Neuronal stem cell (in vitro differentiated cells): ENCODE measurements around the gene C16orf78.

Experiments used
- DNase-seq: peaks from one replicate; pipeline ENCODE4 v3.0.0-alpha.2; 2013; ENCODE audit warnings: low spot score
- H2AFZ ChIP-seq: one replicate; pipeline ENCODE4 v1.6.1; 2013; ENCODE audit warnings: mild to moderate bottlenecking, low read length, inconsistent platforms
- H2AK5ac ChIP-seq: 2 replicates; pipeline ENCODE4 v1.6.1; 2013; ENCODE audit warnings: low read depth, mild to moderate bottlenecking, inconsistent platforms, low read length, moderate library complexity, mixed read lengths
- H2BK120ac ChIP-seq: 2 replicates; pipeline ENCODE4 v1.6.1; 2013; ENCODE audit warnings: low read depth, mild to moderate bottlenecking, inconsistent platforms, low read length, moderate library complexity, mixed read lengths
- H2BK12ac ChIP-seq: one replicate; pipeline ENCODE4 v1.6.1; 2013; ENCODE audit warnings: low read length, inconsistent platforms
- H2BK15ac ChIP-seq: 2 replicates; pipeline ENCODE4 v1.6.1; 2013; ENCODE audit warnings: mild to moderate bottlenecking, low read length, inconsistent platforms, mixed read lengths
- H2BK5ac ChIP-seq: one replicate; pipeline ENCODE4 v1.6.1; 2013; ENCODE audit warnings: inconsistent platforms, mild to moderate bottlenecking, low read length, moderate library complexity
- H3K14ac ChIP-seq: one replicate; pipeline ENCODE4 v1.6.1; 2013; ENCODE audit warnings: low read length, inconsistent platforms
- H3K18ac ChIP-seq: 2 replicates; pipeline ENCODE4 v1.6.1; 2013; ENCODE audit warnings: low read length, inconsistent platforms
- H3K23ac ChIP-seq: 2 replicates; pipeline ENCODE4 v1.6.1; 2013; ENCODE audit warnings: low read depth, mild to moderate bottlenecking, mixed read lengths, low read length, inconsistent platforms; ENCODE audit not compliant: poor library complexity
- H3K27ac ChIP-seq: replicated peaks from 3 replicates; pipeline ENCODE4 v1.5.1; 2013; ENCODE audit warnings: low read length, inconsistent platforms
- H3K27me3 ChIP-seq, 3 experiments: 2 replicates each; pipeline ENCODE4 v1.6.1; 2013; ENCODE audit warnings: low read length in 3 of 3, mild to moderate bottlenecking in 2 of 3, inconsistent platforms in 1 of 3, low read depth in 1 of 3, mixed read lengths in 1 of 3, moderate library complexity in 1 of 3; ENCODE audit not compliant: control insufficient read depth in 3 of 3, insufficient read depth in 3 of 3
- H3K36me3 ChIP-seq, 2 donors: replicated peaks in 1 of 2; 2 replicates each; pipeline ENCODE4 v1.6.1; 2013; ENCODE audit warnings: low read length in 2 of 2; ENCODE audit not compliant: control insufficient read depth in 2 of 2, insufficient read depth in 2 of 2
- H3K4ac ChIP-seq: 2 replicates; pipeline ENCODE4 v1.6.1; 2013; ENCODE audit warnings: inconsistent platforms, mild to moderate bottlenecking, low read length, moderate library complexity
- H3K4me1 ChIP-seq, 2 donors: 1 replicate in 1 of 2; 2 replicates in 1 of 2; pipeline ENCODE4 v1.6.1; 2013; ENCODE audit warnings: low read length in 2 of 2, low read depth in 1 of 2; ENCODE audit not compliant: control insufficient read depth in 2 of 2, insufficient read depth in 1 of 2
- H3K4me2 ChIP-seq: one replicate; pipeline ENCODE4 v1.6.1; 2013; ENCODE audit warnings: mild to moderate bottlenecking, low read length, inconsistent platforms; ENCODE audit not compliant: insufficient read depth, poor library complexity, severe bottlenecking
- H3K4me3 ChIP-seq, 2 donors: 2 replicates each; pipeline ENCODE4 v1.5.1; 2013; ENCODE audit warnings: low read length in 2 of 2, mild to moderate bottlenecking in 2 of 2, inconsistent platforms in 1 of 2, moderate library complexity in 1 of 2
- H3K79me1 ChIP-seq: one replicate; pipeline ENCODE4 v1.6.1; 2013; ENCODE audit warnings: low read depth, mild to moderate bottlenecking, inconsistent platforms, low read length, moderate library complexity
- H3K9ac ChIP-seq: one replicate; pipeline ENCODE4 v1.6.1; 2013; ENCODE audit warnings: mild to moderate bottlenecking, low read depth, low read length, inconsistent platforms; ENCODE audit not compliant: poor library complexity
- H3K9me3 ChIP-seq, 2 donors: replicated peaks in 1 of 2; 2 replicates each; pipeline versions ENCODE3 to v1.6.1; 2013; ENCODE audit warnings: low read length in 2 of 2, mild to moderate bottlenecking in 2 of 2, inconsistent platforms in 1 of 2, low read depth in 1 of 2, mixed read lengths in 1 of 2, moderate library complexity in 1 of 2; ENCODE audit not compliant: control insufficient read depth in 2 of 2, insufficient read depth in 1 of 2
- H4K8ac ChIP-seq: one replicate; pipeline ENCODE4 v1.6.1; 2013; ENCODE audit warnings: low read depth, mild to moderate bottlenecking, inconsistent platforms, low read length, moderate library complexity
- H4K91ac ChIP-seq: one replicate; pipeline ENCODE4 v1.6.1; 2013; ENCODE audit warnings: low read length, low read depth, mild to moderate bottlenecking, inconsistent platforms; ENCODE audit not compliant: poor library complexity
- WGBS, 2 donors: extraction: QIAGEN DNeasy Blood & Tissue Kit; methylation state at CpG; one replicate each; pipeline ENCODE4 v1.1.7; 2013; ENCODE audit warnings: missing lambda C conversion rate in 2 of 2, mixed read lengths in 1 of 2; ENCODE audit not compliant: insufficient read length in 2 of 2, insufficient replicate concordance in 1 of 2; ENCODE audit errors: extremely low coverage in 2 of 2; 5-methylcytosine and 5-hydroxymethylcytosine counted together

Gene C16orf78

GRCh38 chr16:49330562-49331201 is 42.9 kb upstream of the C16orf78 start:
- Histone ChIP-seq H2AFZ (no peak overlapping the region), H3K23ac (no peak overlapping the region), H2BK15ac (no peak overlapping the region), H2BK120ac (no peak overlapping the region), H3K27ac (no peak overlapping the region), H2BK12ac (no peak overlapping the region), H2BK5ac (no peak overlapping the region), H3K9me3 (no peaks in the 10 kb centered on the region), H2AK5ac (no peak overlapping the region), H3K4me1 (peaks cover 0 to 4% of the 10 kb centered on the region in 2 donors), H4K91ac (no peak overlapping the region), H3K4me2 (no peak overlapping the region), H3K27me3 (peaks cover 0 to 5% (median 0%) of the 10 kb centered on the region in 3 experiments), H4K8ac (no peak overlapping the region), H3K9ac (no peak overlapping the region), H3K14ac (no peak overlapping the region), H3K79me1 (no peaks in the 10 kb centered on the region), H3K36me3 (no peaks in the 10 kb centered on the region), H3K4me3 (no peak overlapping the region), H3K18ac (no peak overlapping the region), H3K4ac (no peak overlapping the region)
- no peak for DNase-seq
- WGBS, 2 donors = no CpG with 5 or more reads among the region's 9 CpGs

DNA sequence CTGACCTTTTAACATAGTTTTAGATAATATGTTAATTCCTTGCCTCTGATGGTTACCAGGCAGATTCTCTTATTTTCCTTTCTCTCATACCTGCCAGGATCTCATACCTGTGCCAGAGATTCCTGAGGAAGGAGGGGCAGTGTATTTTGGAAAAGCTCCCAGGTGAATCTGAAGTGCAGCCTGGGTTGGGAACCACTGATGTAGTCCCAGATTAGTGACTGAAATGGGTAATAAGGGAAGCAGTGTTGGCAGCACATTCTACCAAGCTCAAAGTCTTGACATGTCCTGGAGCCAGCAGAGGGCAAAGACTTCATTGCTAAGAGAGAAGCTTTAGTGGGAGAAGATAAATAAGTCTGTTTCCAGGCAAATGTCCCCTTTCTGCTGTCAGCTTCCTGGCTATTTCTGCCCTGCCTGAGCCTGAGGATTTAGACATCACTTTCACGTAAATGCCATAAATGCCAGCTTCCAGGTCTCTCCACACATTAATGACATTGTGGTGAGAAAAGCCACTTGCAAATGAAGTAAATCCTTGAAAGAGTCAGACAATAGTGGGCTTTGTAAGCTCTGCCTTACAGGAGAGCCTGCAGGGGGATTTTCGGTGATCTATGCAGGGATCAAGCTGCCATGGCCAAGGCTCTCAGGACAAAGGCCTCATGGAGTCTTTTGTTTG is 40.9 kb upstream of the C16orf78 start:
- H3K9ac ChIP-seq = no peak overlapping the region
- no peak overlapping the region for H2BK12ac ChIP-seq
- H2AFZ ChIP-seq = no peak overlapping the region
- H3K27me3 ChIP-seq = no peaks in the 10 kb centered on the region
- peaks cover 0 to 4% of the 10 kb centered on the region in 2 donors for H3K4me1 ChIP-seq
- no peaks in the 10 kb centered on the region for H3K9me3 ChIP-seq
- no peaks in the 10 kb centered on the region for H3K36me3 ChIP-seq
- no CpG with 5 or more reads among the region's 2 CpGs for WGBS, 2 donors
- no peak overlapping the region for H3K4me2 ChIP-seq
- no peak overlapping the region for H3K14ac ChIP-seq
- no peak overlapping the region for H3K4me3 ChIP-seq
- no peak overlapping the region for H3K18ac ChIP-seq
- H3K4ac ChIP-seq = no peak overlapping the region
- H2AK5ac ChIP-seq = no peak overlapping the region
- no peak overlapping the region for H4K8ac ChIP-seq
- no peak overlapping the region for H2BK5ac ChIP-seq
- H3K23ac ChIP-seq = no peak overlapping the region
- no peak overlapping the region for H2BK120ac ChIP-seq
- no peak overlapping the region for H2BK15ac ChIP-seq
- DNase-seq = no peak
- H4K91ac ChIP-seq = no peak overlapping the region
- no peaks in the 10 kb centered on the region for H3K79me1 ChIP-seq
- no peak overlapping the region for H3K27ac ChIP-seq

DNA sequence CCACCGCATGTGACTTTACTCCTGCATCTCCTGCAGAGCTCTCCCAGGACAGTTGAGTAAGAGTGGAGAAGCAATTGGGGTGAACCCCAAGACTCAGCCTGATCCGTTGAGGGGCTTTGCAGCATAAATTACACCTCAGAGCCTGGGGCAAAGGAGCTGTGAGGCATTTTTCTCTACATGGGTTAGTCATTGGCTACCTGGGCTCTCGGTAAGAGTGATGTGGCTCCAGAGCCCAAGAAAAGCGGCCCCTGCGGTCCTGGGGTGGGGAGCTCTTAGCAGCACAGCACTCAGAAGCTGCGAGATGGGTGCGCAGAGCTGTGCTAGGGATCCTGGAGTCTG is 40.4 kb upstream of the C16orf78 start:
- no CpG with 5 or more reads among the region's 7 CpGs for WGBS, 2 donors
- Histone ChIP-seq H2BK15ac (no peak overlapping the region), H3K4me3 (no peak overlapping the region), H3K27ac (no peak overlapping the region), H4K91ac (no peak overlapping the region), H3K4ac (no peak overlapping the region), H3K9ac (no peak overlapping the region), H3K27me3 (no peaks in the 10 kb centered on the region), H2BK12ac (no peak overlapping the region), H3K14ac (no peak overlapping the region), H2AFZ (no peak overlapping the region), H3K4me1 (peaks cover 0 to 4% of the 10 kb centered on the region in 2 donors), H3K79me1 (no peaks in the 10 kb centered on the region), H3K9me3 (no peaks in the 10 kb centered on the region), H2AK5ac (no peak overlapping the region), H4K8ac (no peak overlapping the region), H2BK5ac (no peak overlapping the region), H3K23ac (no peak overlapping the region), H3K4me2 (no peak overlapping the region), H2BK120ac (no peak overlapping the region), H3K18ac (no peak overlapping the region), H3K36me3 (no peaks in the 10 kb centered on the region)
- no peak for DNase-seq

DNA sequence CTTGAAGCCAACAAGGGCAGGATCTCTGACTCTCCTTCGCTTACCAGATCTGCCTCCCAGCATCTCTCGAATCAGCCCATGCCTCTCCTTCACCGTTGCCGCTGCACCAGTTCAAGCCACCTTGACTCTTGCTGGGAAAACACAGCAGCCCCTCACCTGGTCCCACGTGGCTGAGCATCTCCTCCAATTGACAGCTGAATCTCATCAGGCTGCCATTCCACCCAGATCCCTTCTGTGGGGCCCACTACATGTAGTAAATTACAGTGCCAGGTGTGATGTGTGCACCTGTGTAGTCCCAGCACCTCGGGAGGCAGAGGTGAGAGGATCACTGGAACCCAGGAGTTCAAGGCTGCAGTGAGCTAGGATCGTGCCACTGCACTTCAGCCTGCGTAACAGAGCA is 37.8 kb upstream of the C16orf78 start:
- no peak overlapping the region for H3K18ac ChIP-seq
- no peaks in the 10 kb centered on the region for H3K27me3 ChIP-seq
- no peak for DNase-seq
- H3K4ac ChIP-seq = no peak overlapping the region
- H3K23ac ChIP-seq = no peak overlapping the region
- H3K4me1 ChIP-seq = peaks cover 0 to 4% of the 10 kb centered on the region in 2 donors
- H3K9ac ChIP-seq = no peak overlapping the region
- H3K4me3 ChIP-seq = no peak overlapping the region
- H3K9me3 ChIP-seq = no peaks in the 10 kb centered on the region
- H4K8ac ChIP-seq = no peak overlapping the region
- H2BK120ac ChIP-seq = no peak overlapping the region
- H4K91ac ChIP-seq = no peak overlapping the region
- H2BK12ac ChIP-seq = no peak overlapping the region
- no peak overlapping the region for H3K14ac ChIP-seq
- H2AK5ac ChIP-seq = no peak overlapping the region
- WGBS, 2 donors = no CpG with 5 or more reads among the region's 8 CpGs
- H3K36me3 ChIP-seq = no peaks in the 10 kb centered on the region
- H3K27ac ChIP-seq = no peak overlapping the region
- H3K79me1 ChIP-seq = no peaks in the 10 kb centered on the region
- no peak overlapping the region for H2BK15ac ChIP-seq
- no peak overlapping the region for H2AFZ ChIP-seq
- no peak overlapping the region for H3K4me2 ChIP-seq
- H2BK5ac ChIP-seq = no peak overlapping the region
